Measurements from ENCODE around the gene SLC36A2.

The SLC36A2 gene

GRCh38 chr5:151271336-151271735 lies 76.0 kb downstream of the SLC36A2 start:
- no peaks in the 10 kb centered on the region; the same call in 1 of the 2 replicates for H3K4me1 ChIP-seq (ENCODE audit: control insufficient read depth, insufficient read depth, low read length)
- no peak for DNase-seq (ENCODE audit: low read depth, low spot score)
- H3K36me3 ChIP-seq (ENCODE audit: control insufficient read depth, insufficient read depth, low read length), result peaks cover 10% of the 10 kb centered on the region; the same call in 1 of the 2 replicates
- no peak overlapping the region for H3K27ac ChIP-seq (ENCODE audit: low read length)
- H3K27me3 ChIP-seq (ENCODE audit: control insufficient read depth, insufficient read depth, low read length), result no peaks in the 10 kb centered on the region
- no peaks in the 10 kb centered on the region for H3K9me3 ChIP-seq (ENCODE audit: control insufficient read depth, insufficient read depth, low read length)
- no peak overlapping the region for H3K4me3 ChIP-seq (ENCODE audit: low read length)

DNA sequence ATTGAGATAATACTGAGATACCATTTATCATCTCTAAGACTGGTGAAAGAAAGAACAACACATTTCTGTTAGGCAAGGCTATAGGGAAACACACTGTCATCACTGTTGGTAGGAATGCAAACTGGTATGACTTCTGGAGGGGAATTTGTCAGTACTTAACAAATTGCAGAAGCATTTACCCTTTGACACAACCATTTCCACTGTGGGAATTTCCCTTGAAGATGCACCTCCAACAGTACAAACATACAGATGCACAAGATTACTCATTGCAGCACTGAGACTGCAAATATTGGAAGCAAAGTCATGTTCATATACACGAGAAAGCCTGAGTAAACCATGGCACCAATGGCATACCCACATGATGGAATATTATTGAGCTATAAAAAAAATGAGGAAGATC lies 76.8 kb downstream of the SLC36A2 start:
- H3K4me1 ChIP-seq (ENCODE audit: control insufficient read depth, insufficient read depth, low read length), result no peaks in the 10 kb centered on the region; the same call in 1 of the 2 replicates
- DNase-seq (ENCODE audit: low read depth, low spot score), result no peak
- no peak overlapping the region for H3K4me3 ChIP-seq (ENCODE audit: low read length)
- no CpG with 5 or more reads among the region's 1 CpG for WGBS (ENCODE audit: insufficient coverage, insufficient read length)
- H3K27me3 ChIP-seq (ENCODE audit: control insufficient read depth, insufficient read depth, low read length), result no peaks in the 10 kb centered on the region
- H3K9me3 ChIP-seq (ENCODE audit: control insufficient read depth, insufficient read depth, low read length), result no peaks in the 10 kb centered on the region
- no peak overlapping the region for H3K27ac ChIP-seq (ENCODE audit: low read length)
- H3K36me3 ChIP-seq (ENCODE audit: control insufficient read depth, insufficient read depth, low read length), result peaks cover 10% of the 10 kb centered on the region; the same call in 1 of the 2 replicates

DNA sequence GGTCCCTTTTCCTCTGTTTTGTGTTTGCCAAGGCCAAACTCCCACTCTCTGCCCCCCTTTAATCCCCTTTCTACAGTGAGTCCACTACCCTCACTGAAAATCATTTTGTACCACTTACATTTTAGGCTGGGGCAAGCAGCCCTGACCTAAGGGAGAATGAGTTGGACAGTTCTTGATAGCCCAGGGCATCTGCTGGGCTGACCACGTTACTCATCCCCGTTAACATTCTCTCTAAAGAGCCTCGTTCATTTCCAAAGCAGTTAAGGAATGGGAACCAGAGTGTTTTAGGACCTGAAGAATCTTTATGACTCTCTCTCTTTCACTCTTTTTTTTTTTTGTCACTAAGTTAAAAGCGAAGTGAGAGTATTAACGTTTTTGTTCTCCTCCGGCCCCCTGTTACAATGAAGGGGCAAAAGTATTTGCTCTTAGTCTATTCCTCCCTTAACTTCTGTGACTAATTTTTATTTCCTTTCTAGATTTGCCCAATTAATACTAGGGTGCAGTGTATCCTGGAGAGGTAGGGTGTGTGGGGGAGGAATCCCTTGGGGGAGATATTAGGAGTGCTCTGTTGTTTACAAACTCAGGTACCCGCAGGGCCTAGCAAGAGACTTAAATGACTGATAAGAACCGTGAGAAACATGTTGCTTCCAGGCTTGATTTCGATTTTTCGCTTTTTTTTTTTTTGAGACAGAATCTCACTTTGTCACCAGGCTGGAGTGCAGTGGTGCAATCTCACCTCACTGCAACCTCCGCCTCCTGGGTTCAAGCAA lies 79.7 kb downstream of the SLC36A2 start:
- DNase-seq (ENCODE audit: low read depth, low spot score), result no peak
- no peaks in the 10 kb centered on the region for H3K27me3 ChIP-seq (ENCODE audit: control insufficient read depth, insufficient read depth, low read length)
- WGBS (ENCODE audit: insufficient coverage, insufficient read length), result no CpG with 5 or more reads among the region's 11 CpGs
- H3K36me3 ChIP-seq (ENCODE audit: control insufficient read depth, insufficient read depth, low read length), result peaks cover 10% of the 10 kb centered on the region; the same call in 1 of the 2 replicates
- no peaks in the 10 kb centered on the region; the same call in 1 of the 2 replicates for H3K4me1 ChIP-seq (ENCODE audit: control insufficient read depth, insufficient read depth, low read length)
- H3K27ac ChIP-seq (ENCODE audit: low read length), result no peak overlapping the region
- no peak overlapping the region for H3K4me3 ChIP-seq (ENCODE audit: low read length)
- no peaks in the 10 kb centered on the region for H3K9me3 ChIP-seq (ENCODE audit: control insufficient read depth, insufficient read depth, low read length)

All from iPS DF 6.9 (cell line).